Stimulated activated CD4-positive, alpha-beta T cell treated with anti-CD3 and anti-CD28 coated beads, Interleukin-4, amount 100 ng/mL, for 24 hours (primary cell): ENCODE measurements around the gene MUC4.
A peak's percentile ranks its signal among the peaks of the same experiment; 100 is the strongest.

ENCODE experiments used
- DNase-seq: peaks from one replicate; pipeline ENCODE4 v3.0.0-alpha.2; 2020

MUC4 gene

GRCh38 chr3:195811756-195812155, at the start of gene MUC4:
Gene MUC4, minus strand, starts transcription at chr3:195811929. Its CDS starts 112 bp downstream, at chr3:195811817.
- DNase-seq: no peak

- DNase-seq: no peak
Measured at GRCh38 chr3:195860456-195860855, 48.7 kb upstream of the MUC4 start.

- DNase-seq: no peak
Measured at GRCh38 chr3:195859846-195860411, 48.2 kb upstream of the MUC4 start.

GRCh38 chr3:195859061-195859845, 47.5 kb upstream of the MUC4 start:
- DNase-seq: peak; percentile 83

- DNase-seq: no peak
Measured at GRCh38 chr3:195856410-195857084, 44.8 kb upstream of the MUC4 start.

- no peak for DNase-seq
Measured at GRCh38 chr3:195855471-195856409, 44.0 kb upstream of the MUC4 start.

GRCh38 chr3:195854628-195855294, 43.0 kb upstream of the MUC4 start:
- DNase-seq: no peak

- DNase-seq: no peak
Measured at GRCh38 chr3:195853996-195854395, 42.3 kb upstream of the MUC4 start.

- DNase-seq: no peak
Measured at GRCh38 chr3:195853036-195853435, 41.3 kb upstream of the MUC4 start.

- DNase-seq: peak; percentile 94
Measured at GRCh38 chr3:195850857-195851543, 39.3 kb upstream of the MUC4 start.

GRCh38 chr3:195849322-195850074, 37.8 kb upstream of the MUC4 start:
- DNase-seq: no peak

- DNase-seq: no peak
Measured at GRCh38 chr3:195847055-195847950, 35.6 kb upstream of the MUC4 start.

- no peak for DNase-seq
Measured at GRCh38 chr3:195845483-195845882, 33.8 kb upstream of the MUC4 start.

GRCh38 chr3:195844671-195845218, 33.0 kb upstream of the MUC4 start:
- DNase-seq: no peak

- no peak for DNase-seq
Measured at GRCh38 chr3:195839260-195840010, 27.7 kb upstream of the MUC4 start.

GRCh38 chr3:195838714-195839113, 27.0 kb upstream of the MUC4 start:
- no peak for DNase-seq

GRCh38 chr3:195836476-195837135, 24.9 kb upstream of the MUC4 start:
- no peak for DNase-seq

GRCh38 chr3:195835791-195836190, 24.1 kb upstream of the MUC4 start:
- no peak for DNase-seq
